Cardiac muscle cell (in vitro differentiated cells and primary cell): ENCODE data around the gene COL2A1. TPM values are rescaled to one million over a fixed set of nuclear protein-coding genes. Genes with fewer than 3 reads are reported as not detected.

Experiments used
- DNase-seq, 2 donors: peaks; one replicate each; pipeline versions ENCODE4 v3.0.0 to v3.0.0-alpha.2; 2010 to 2017; ENCODE audit warnings: low read depth in 1 of 2, low spot score in 1 of 2
- H3K27ac ChIP-seq: fragments of 200-600 bp; sonication (generic); 2 replicates; pipeline ENCODE4 v1.5.1; 2016
- H3K27me3 ChIP-seq: fragments of 200-600 bp; sonication (generic); 2 replicates; pipeline ENCODE4 v1.6.0; 2016; ENCODE audit warnings: control low read depth
- H3K36me3 ChIP-seq: fragments of 200-600 bp; sonication (generic); 2 replicates; pipeline ENCODE4 v1.5.1; 2016; ENCODE audit warnings: control low read depth
- H3K4me1 ChIP-seq: fragments of 200-600 bp; sonication (generic); 2 replicates; pipeline ENCODE4 v1.8.1; 2017; ENCODE audit warnings: low read depth, mild to moderate bottlenecking, mixed run types
- H3K4me3 ChIP-seq: fragments of 200-600 bp; sonication (generic); 2 replicates; pipeline ENCODE4 v1.5.1; 2016; ENCODE audit warnings: mild to moderate bottlenecking
- H3K9me3 ChIP-seq: fragments of 200-600 bp; sonication (generic); 2 replicates; pipeline ENCODE4 v1.5.1; 2017; ENCODE audit warnings: low read depth, mild to moderate bottlenecking, control low read depth
- CTCF ChIP-seq: IDR thresholded peaks from 2 replicates; pipeline ENCODE4 v1.5.1; 2012; ENCODE audit warnings: low read depth, mild to moderate bottlenecking, low read length
- polyA plus RNA-seq: library from polyadenylated mRNA; unstranded; fragments of >200 nt; fragmentation: Nextera tagmentation; extraction: Ambion mirVana; gene quantifications from 2 replicates; pipeline ENCODE4 v1.2.1, GENCODE V29; 2016
- total RNA-seq: library from RNA; depleted of rRNA; stranded (reverse); fragments of >200 nt; gene quantifications from 2 replicates; pipeline ENCODE4 v1.2.3, GENCODE V29; 2016

COL2A1 gene
- total and polyA plus RNA-seq, 2 experiments from 2014 or later, result 261 to 596 TPM

GRCh38 chr12:48029491-48030172 lies 25.4 kb upstream of the COL2A1 start:
- Histone ChIP-seq H3K4me1 (peaks cover 42% of the 10 kb centered on the region), H3K27ac (peak overlapping the region; percentile 56), H3K4me3 (no peak overlapping the region), H3K36me3 (no peaks in the 10 kb centered on the region), H3K9me3 (no peaks in the 10 kb centered on the region), H3K27me3 (no peaks in the 10 kb centered on the region)
- no peak for TF ChIP-seq CTCF
- no peak for DNase-seq

GRCh38 chr12:48028541-48029431 lies 24.5 kb upstream of the COL2A1 start:
- Histone ChIP-seq H3K27ac (peak overlapping the region; percentile 56), H3K4me1 (peaks cover 43% of the 10 kb centered on the region), H3K36me3 (no peaks in the 10 kb centered on the region), H3K9me3 (no peaks in the 10 kb centered on the region), H3K4me3 (no peak overlapping the region), H3K27me3 (no peaks in the 10 kb centered on the region)
- no peak for TF ChIP-seq CTCF
- DNase-seq, result peak in 1 of 2 donors; percentile 52

GRCh38 chr12:48027183-48028002 lies 23.1 kb upstream of the COL2A1 start:
- Histone ChIP-seq H3K36me3 (no peaks in the 10 kb centered on the region), H3K27me3 (peaks cover 2% of the 10 kb centered on the region), H3K4me1 (peaks cover 56% of the 10 kb centered on the region), H3K4me3 (no peak overlapping the region), H3K9me3 (no peaks in the 10 kb centered on the region), H3K27ac (no peak overlapping the region)
- DNase-seq, result no peak
- TF ChIP-seq CTCF, result no peak

GRCh38 chr12:48026060-48026827 lies 22.0 kb upstream of the COL2A1 start:
- no peak for TF ChIP-seq CTCF
- peaks cover 2% of the 10 kb centered on the region for H3K27me3 ChIP-seq

GRCh38 chr12:48025281-48025680 lies 21.0 kb upstream of the COL2A1 start:
- peaks cover 2% of the 10 kb centered on the region for H3K27me3 ChIP-seq
- H3K9me3 ChIP-seq, result no peaks in the 10 kb centered on the region
- TF ChIP-seq CTCF, result no peak
- no peak overlapping the region for H3K4me3 ChIP-seq
- H3K27ac ChIP-seq, result no peak overlapping the region
- no peak for DNase-seq
- peaks cover 53% of the 10 kb centered on the region for H3K4me1 ChIP-seq
- no peaks in the 10 kb centered on the region for H3K36me3 ChIP-seq

More at GRCh38 chr12:48026060-48026827, 22.0 kb upstream of the COL2A1 start:
- no peaks in the 10 kb centered on the region for H3K36me3 ChIP-seq
- no peak for DNase-seq
- peaks cover 59% of the 10 kb centered on the region for H3K4me1 ChIP-seq
- no peak overlapping the region for H3K27ac ChIP-seq
- no peak overlapping the region for H3K4me3 ChIP-seq
- no peaks in the 10 kb centered on the region for H3K9me3 ChIP-seq
